HEK293 (cell line): ENCODE data around the gene GLIS1.

Experiments
- BCL11A ChIP-seq: fragments of 450-650 bp; formaldehyde crosslinking; IDR thresholded peaks from 2 replicates; pipeline ENCODE4 v1.5.1; 2016; ENCODE audit warnings: low read depth, missing biosample characterization, missing genetic modification characterization
- IKZF3 ChIP-seq: fragments of 450-650 bp; IDR thresholded peaks from 2 replicates; pipeline ENCODE4 v1.5.0; 2018; ENCODE audit warnings: missing biosample characterization, mild to moderate bottlenecking, missing genetic modification characterization, moderate library complexity
- INSM2 ChIP-seq: fragments of 450-650 bp; formaldehyde crosslinking; IDR thresholded peaks from 2 replicates; pipeline ENCODE4 v1.5.1; 2016; ENCODE audit warnings: missing biosample characterization, missing genetic modification characterization
- KLF10 ChIP-seq: fragments of 450-650 bp; IDR thresholded peaks from 2 replicates; pipeline ENCODE4 v1.5.1; 2018; ENCODE audit warnings: missing biosample characterization, mild to moderate bottlenecking, missing genetic modification characterization
- MZF1 ChIP-seq: fragments of 450-650 bp; formaldehyde crosslinking; IDR thresholded peaks from 2 replicates; pipeline ENCODE4 v1.5.1; 2017; ENCODE audit warnings: missing biosample characterization, missing genetic modification characterization, borderline replicate concordance
- OVOL3 ChIP-seq: fragments of 450-650 bp; formaldehyde crosslinking; IDR thresholded peaks from 2 replicates; pipeline ENCODE4 v1.5.1; 2016; ENCODE audit warnings: missing biosample characterization, missing genetic modification characterization
- PBX3 ChIP-seq: sonication (generic); formaldehyde crosslinking; IDR thresholded peaks from 2 replicates; pipeline ENCODE4 v1.8.1; 2022; ENCODE audit warnings: mild to moderate bottlenecking, moderate library complexity, missing genetic modification reagents
- PRDM6 ChIP-seq: fragments of 450-650 bp; formaldehyde crosslinking; IDR thresholded peaks from 2 replicates; pipeline ENCODE4 v1.5.1; 2017; ENCODE audit warnings: missing biosample characterization, missing genetic modification characterization
- SP7 ChIP-seq: fragments of 450-650 bp; formaldehyde crosslinking; IDR thresholded peaks from 2 replicates; pipeline ENCODE4 v1.5.1; 2016; ENCODE audit warnings: missing biosample characterization, missing genetic modification characterization
- WT1 ChIP-seq: fragments of 450-650 bp; formaldehyde crosslinking; IDR thresholded peaks from 2 replicates; pipeline ENCODE4 v1.5.1; 2016; ENCODE audit warnings: missing biosample characterization, missing genetic modification characterization
- ZNF146 ChIP-seq: fragments of 450-650 bp; formaldehyde crosslinking; IDR thresholded peaks from 2 replicates; pipeline ENCODE4 v1.5.1; 2016; ENCODE audit warnings: missing biosample characterization, missing genetic modification characterization
- ZNF155 ChIP-seq: fragments of 450-650 bp; formaldehyde crosslinking; IDR thresholded peaks from 2 replicates; pipeline ENCODE4 v1.5.1; 2016; ENCODE audit warnings: missing biosample characterization, missing genetic modification characterization
- ZNF157 ChIP-seq: fragments of 450-650 bp; formaldehyde crosslinking; IDR thresholded peaks from 2 replicates; pipeline ENCODE4 v1.5.1; 2016; ENCODE audit warnings: missing biosample characterization, missing genetic modification characterization
- ZNF302 ChIP-seq: fragments of 450-650 bp; formaldehyde crosslinking; IDR thresholded peaks from 2 replicates; pipeline ENCODE4 v1.5.1; 2016; ENCODE audit warnings: missing biosample characterization, missing genetic modification characterization, low read depth
- ZNF362 ChIP-seq: fragments of 450-650 bp; formaldehyde crosslinking; IDR thresholded peaks from 2 replicates; pipeline ENCODE4 v1.5.1; 2016; ENCODE audit warnings: missing biosample characterization, missing genetic modification characterization
- ZNF366 ChIP-seq: fragments of 450-650 bp; formaldehyde crosslinking; conservative IDR thresholded peaks from 2 replicates; pipeline ENCODE4 v1.5.1; 2016; ENCODE audit warnings: missing biosample characterization, missing genetic modification characterization
- ZNF394 ChIP-seq: fragments of 450-650 bp; formaldehyde crosslinking; IDR thresholded peaks from 2 replicates; pipeline ENCODE4 v1.5.1; 2016; ENCODE audit warnings: missing biosample characterization, missing genetic modification characterization, mild to moderate bottlenecking, moderate library complexity, borderline replicate concordance
- ZNF398 ChIP-seq: fragments of 450-650 bp; formaldehyde crosslinking; IDR thresholded peaks from 2 replicates; pipeline ENCODE4 v1.5.1; 2017; ENCODE audit warnings: missing biosample characterization, missing genetic modification characterization
- ZNF423 ChIP-seq: fragments of 450-650 bp; formaldehyde crosslinking; IDR thresholded peaks from 2 replicates; pipeline ENCODE4 v1.5.1; 2016; ENCODE audit warnings: missing biosample characterization, missing genetic modification characterization
- ZNF426 ChIP-seq: fragments of 450-650 bp; formaldehyde crosslinking; IDR thresholded peaks from 2 replicates; pipeline ENCODE4 v1.5.1; 2017; ENCODE audit warnings: missing biosample characterization, missing genetic modification characterization, mild to moderate bottlenecking, inconsistent platforms, moderate library complexity
- ZNF433 ChIP-seq: fragments of 450-650 bp; formaldehyde crosslinking; IDR thresholded peaks from 2 replicates; pipeline ENCODE4 v1.5.1; 2016; ENCODE audit warnings: missing biosample characterization, missing genetic modification characterization, low read depth
- ZNF449 ChIP-seq: fragments of 450-650 bp; formaldehyde crosslinking; IDR thresholded peaks from 2 replicates; pipeline ENCODE4 v1.5.1; 2017; ENCODE audit warnings: missing biosample characterization, mild to moderate bottlenecking, missing genetic modification characterization, moderate library complexity
- ZNF488 ChIP-seq: fragments of 450-650 bp; formaldehyde crosslinking; IDR thresholded peaks from 2 replicates; pipeline ENCODE4 v1.5.1; 2016; ENCODE audit warnings: missing biosample characterization, missing genetic modification characterization
- ZNF513 ChIP-seq: fragments of 450-650 bp; IDR thresholded peaks from 2 replicates; pipeline ENCODE4 v1.5.1; 2018; ENCODE audit warnings: missing biosample characterization, missing genetic modification characterization
- ZNF529 ChIP-seq: fragments of 450-650 bp; formaldehyde crosslinking; IDR thresholded peaks from 2 replicates; pipeline ENCODE4 v1.5.1; 2017; ENCODE audit warnings: missing genetic modification characterization, missing biosample characterization; ENCODE audit not compliant: insufficient replicate concordance
- ZNF623 ChIP-seq: fragments of 450-650 bp; formaldehyde crosslinking; IDR thresholded peaks from 2 replicates; pipeline ENCODE4 v1.5.1; 2016; ENCODE audit warnings: missing biosample characterization, missing genetic modification characterization
- ZNF76 ChIP-seq: fragments of 450-650 bp; formaldehyde crosslinking; IDR thresholded peaks from 2 replicates; pipeline ENCODE4; 2016; ENCODE audit warnings: low read depth, missing biosample characterization, missing genetic modification characterization, borderline replicate concordance
- ZSCAN23 ChIP-seq: fragments of 450-650 bp; formaldehyde crosslinking; IDR thresholded peaks from 2 replicates; pipeline ENCODE4 v1.5.1; 2016; ENCODE audit warnings: missing biosample characterization, missing genetic modification characterization
- ZSCAN30 ChIP-seq: fragments of 450-650 bp; IDR thresholded peaks from 2 replicates; pipeline ENCODE4 v1.5.1; 2018; ENCODE audit warnings: missing biosample characterization, mild to moderate bottlenecking, missing genetic modification characterization, moderate library complexity

Gene GLIS1

GRCh38 chr1:53732912-53733317, 6.0 kb downstream of the GLIS1 start (continued):
- TF ChIP-seq PBX3 = no peak
- TF ChIP-seq ZNF146 (tag by site-specific recombination) = no peak
- peak; percentile 12; the same call in 1 of the 2 replicates for TF ChIP-seq ZNF449
- TF ChIP-seq ZNF394 (tag by site-specific recombination) = peak; percentile 43; the same call in 1 of the 2 replicates
- TF ChIP-seq ZNF76 (tag by site-specific recombination) = no peak
- no peak for TF ChIP-seq ZNF157 (tag by site-specific recombination)
- no peak for TF ChIP-seq ZNF433 (tag by site-specific recombination)
- TF ChIP-seq OVOL3 (tag by site-specific recombination) = peak; percentile 87
- no peak for TF ChIP-seq ZNF426 (tag by site-specific recombination)
- no peak for TF ChIP-seq ZSCAN23 (tag by site-specific recombination)
- TF ChIP-seq PRDM6 (tag by site-specific recombination) = peak; percentile 100
- TF ChIP-seq ZNF529 (tag by site-specific recombination) = no peak
- TF ChIP-seq WT1 (tag by site-specific recombination) = peak; percentile 77
- TF ChIP-seq KLF10 (tag by site-specific recombination) = 0 out of 2 replicates have a peak, but pooled peaks have one; percentile 32
- peak; percentile 91 for TF ChIP-seq ZNF362 (tag by site-specific recombination)
- peak; percentile 51; the same call in 1 of the 2 replicates for TF ChIP-seq SP7 (tag by site-specific recombination)
- peak; percentile 85 for TF ChIP-seq ZNF366 (tag by site-specific recombination)
- no peak for TF ChIP-seq ZNF623
- TF ChIP-seq ZNF488 (tag by site-specific recombination) = no peak
- TF ChIP-seq IKZF3 (tag by site-specific recombination) = peak; percentile 83
- no peak for TF ChIP-seq ZNF155 (tag by site-specific recombination)
- TF ChIP-seq INSM2 (tag by site-specific recombination) = peak; percentile 73
- no peak for TF ChIP-seq ZNF423 (tag by site-specific recombination)
- no peak for TF ChIP-seq ZNF513 (tag by site-specific recombination)
- no peak for TF ChIP-seq ZNF302 (tag by site-specific recombination)
- TF ChIP-seq MZF1 (tag by site-specific recombination) = peak; percentile 48; the same call in 1 of the 2 replicates
- TF ChIP-seq ZNF398 (tag by site-specific recombination) = peak; percentile 16; the same call in 1 of the 2 replicates
- TF ChIP-seq BCL11A (tag by site-specific recombination) = 0 out of 2 replicates have a peak, but pooled peaks have one; percentile 57
- peak; percentile 55 for TF ChIP-seq ZSCAN30 (tag by site-specific recombination)
